ENCODE measurements around the gene GSTO2. TPM values are rescaled to one million over a fixed set of nuclear protein-coding genes. Genes with fewer than 3 reads are reported as not detected.
A peak's percentile ranks its signal among the peaks of the same experiment; 100 is the strongest.

Gene GSTO2
- total and polyA plus RNA-seq, 10 of the 15 experiments (the other 5 are each of a cell fraction or from before 2014, with no cell fraction given): 0.16 to 0.86 (median 0.46) TPM

DNA sequence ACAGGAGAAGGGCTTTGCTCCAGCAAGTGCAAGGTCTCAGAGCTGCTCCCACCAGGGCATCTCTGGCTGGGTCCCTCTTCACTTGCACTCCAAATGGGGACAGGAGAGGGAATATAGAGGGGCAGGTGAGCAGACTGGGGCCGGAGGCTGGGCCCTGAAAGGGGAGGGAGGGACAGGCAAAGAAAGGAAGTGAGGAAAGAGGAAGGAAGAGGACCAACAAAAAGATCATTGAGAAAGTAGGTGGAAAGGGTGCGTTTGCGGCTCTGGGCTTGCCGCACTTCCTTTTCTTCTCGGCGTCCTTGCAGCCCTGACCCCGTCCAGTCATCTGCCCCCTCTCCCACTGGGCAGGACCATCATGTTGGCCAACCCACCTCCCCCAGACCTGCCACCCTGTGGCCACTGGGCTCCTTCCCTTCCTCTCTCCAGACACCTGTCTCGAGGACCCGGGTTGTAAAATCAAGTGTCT is 55.3 kb downstream of the GSTO2 start:
- FAIRE-seq (no peak), DNase-seq (ENCODE audit: low read depth, low spot score) (no peak)
- POLR2A ChIA-PET: interaction anchor here (1.2 kb wide), 1 partner anchor 12 kb away, joined by 3 read pairs; no protein-coding TSS in a partner anchor

DNA sequence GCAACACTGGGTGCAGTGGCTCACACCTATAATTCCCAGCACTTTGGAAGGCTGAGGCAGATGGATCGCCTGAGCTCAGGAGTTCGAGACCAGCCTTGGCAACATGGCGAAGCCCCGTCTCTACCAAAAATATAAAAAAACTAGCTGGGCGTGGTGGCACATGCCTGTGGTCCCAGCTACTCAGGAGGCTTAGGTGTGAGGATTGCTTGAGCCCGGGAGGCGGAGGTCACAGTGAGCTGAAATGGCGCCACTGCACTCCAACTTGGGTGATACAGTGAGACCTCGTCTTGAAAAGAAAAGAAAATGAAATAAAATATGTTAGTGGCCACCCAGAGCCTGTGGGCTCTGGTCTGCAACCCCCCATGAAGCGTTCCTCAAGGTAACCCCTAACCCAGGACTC is 55.9 kb downstream of the GSTO2 start:
- no peak for DNase-seq (ENCODE audit: low read depth, low spot score)
- ChIA-PET CTCF (interaction anchor here (1.0 to 2.3 kb wide), 4 partner anchors 19 to 35 kb away, joined by 3 to 7 read pairs (median 4); no protein-coding TSS in a partner anchor), SMC1A (ENCODE audit: uncharacterized antibody, unreplicated experiment) (interaction anchor here (0.6 to 2.0 kb wide), 2 partner anchors 12 to 13 kb away, joined by 4 to 7 read pairs; partner anchors contain the start of gene ITPRIP), RAD21 (ENCODE audit: unreplicated experiment) (no interaction called here), POLR2A (interaction anchor here (1.2 kb wide), 1 partner anchor 13 kb away, joined by 3 read pairs; no protein-coding TSS in a partner anchor)
- H3K4me1 ChIP-seq (ENCODE audit: control insufficient read depth, insufficient read depth, low read length): peaks cover 38% of the 10 kb centered on the region
- no peak overlapping the region for H2AFZ ChIP-seq (ENCODE audit: control insufficient read depth, low read depth, low read length)
- no peak for FAIRE-seq
- WGBS (ENCODE audit: insufficient coverage, insufficient replicate concordance, low lambda C conversion rate, missing lambda C conversion rate): 88% methylated on average over 10 of the region's 10 CpGs
- no peaks in the 10 kb centered on the region for H3K9me3 ChIP-seq (replicated peaks; ENCODE audit: control insufficient read depth, insufficient read depth, low read length)
- TF ChIP-seq FOS (IDR thresholded peaks at IDR 0.05; ENCODE audit: borderline replicate concordance, extremely low read depth, insufficient read length) (no peak), RCOR1 (conservative IDR thresholded peaks at IDR 0.05; ENCODE audit: low read depth, low read length) (no peak), POU2F2 (IDR thresholded peaks at IDR 0.05; ENCODE audit: borderline replicate concordance, low read depth, low read length) (no peak), SPI1 (IDR thresholded peaks at IDR 0.05; ENCODE audit: borderline replicate concordance, insufficient read depth, low read depth, low read length) (no peak)
- TF ChIP-seq, protein P1, sequence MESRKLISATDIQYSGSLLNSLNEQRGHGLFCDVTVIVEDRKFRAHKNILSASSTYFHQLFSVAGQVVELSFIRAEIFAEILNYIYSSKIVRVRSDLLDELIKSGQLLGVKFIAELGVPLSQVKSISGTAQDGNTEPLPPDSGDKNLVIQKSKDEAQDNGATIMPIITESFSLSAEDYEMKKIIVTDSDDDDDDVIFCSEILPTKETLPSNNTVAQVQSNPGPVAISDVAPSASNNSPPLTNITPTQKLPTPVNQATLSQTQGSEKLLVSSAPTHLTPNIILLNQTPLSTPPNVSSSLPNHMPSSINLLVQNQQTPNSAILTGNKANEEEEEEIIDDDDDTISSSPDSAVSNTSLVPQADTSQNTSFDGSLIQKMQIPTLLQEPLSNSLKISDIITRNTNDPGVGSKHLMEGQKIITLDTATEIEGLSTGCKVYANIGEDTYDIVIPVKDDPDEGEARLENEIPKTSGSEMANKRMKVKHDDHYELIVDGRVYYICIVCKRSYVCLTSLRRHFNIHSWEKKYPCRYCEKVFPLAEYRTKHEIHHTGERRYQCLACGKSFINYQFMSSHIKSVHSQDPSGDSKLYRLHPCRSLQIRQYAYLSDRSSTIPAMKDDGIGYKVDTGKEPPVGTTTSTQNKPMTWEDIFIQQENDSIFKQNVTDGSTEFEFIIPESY (IDR thresholded peaks at IDR 0.05): no peak
- no peak overlapping the region for H3K27ac ChIP-seq (ENCODE audit: control insufficient read depth, insufficient read depth)
- no TSS peak for BruUV-seq (replicated peaks)
- H3K4me2 ChIP-seq (ENCODE audit: control insufficient read depth, insufficient read depth): no peak overlapping the region
- H3K4me3 ChIP-seq: no peak overlapping the region
- peaks cover 10% of the 10 kb centered on the region; the same call in 1 of the 2 replicates for H4K20me1 ChIP-seq (ENCODE audit: control insufficient read depth, insufficient read depth)
- in situ Hi-C loops (cut with MboI) (no loop called here), intact Hi-C loops (cut with micrococcal nuclease; ENCODE audit: unreplicated experiment) (no loop called here)
- no peak for ATAC-seq
- peaks cover 0 to 7% of the 10 kb centered on the region in 2 experiments; a peak in 2 of 4 replicates for H3K36me3 ChIP-seq (ENCODE audit: control insufficient read depth in 2 of 2, insufficient read depth in 2 of 2, low read length in 1 of 2)
- H3K79me2 ChIP-seq (ENCODE audit: control insufficient read depth, insufficient read depth, low read length): peaks cover 43% of the 10 kb centered on the region
- H3K27me3 ChIP-seq (replicated peaks in 1 of 2; ENCODE audit: control insufficient read depth in 2 of 2, insufficient read depth in 2 of 2, low read length in 1 of 2): no peaks in the 10 kb centered on the region
- no peak overlapping the region for H3K9ac ChIP-seq (ENCODE audit: control insufficient read depth, insufficient read depth, low read length)

More for the DNA sequence above, 55.3 kb downstream of the GSTO2 start:
- BruUV-seq (replicated peaks): no TSS peak
- ChIA-PET CTCF (interaction anchor here (1.0 to 2.3 kb wide), 4 partner anchors 18 to 35 kb away, joined by 3 to 7 read pairs (median 4); no protein-coding TSS in a partner anchor), SMC1A (ENCODE audit: uncharacterized antibody, unreplicated experiment) (interaction anchor here (2.0 kb wide), 1 partner anchor 12 kb away, joined by 7 read pairs; no protein-coding TSS in a partner anchor), RAD21 (ENCODE audit: unreplicated experiment) (no interaction called here)
- Histone ChIP-seq H3K36me3 (ENCODE audit: control insufficient read depth in 2 of 2, insufficient read depth in 2 of 2, low read length in 1 of 2) (peaks cover 0 to 7% of the 10 kb centered on the region in 2 experiments; a peak in 2 of 4 replicates), H2AFZ (ENCODE audit: control insufficient read depth, low read depth, low read length) (no peak overlapping the region), H3K4me1 (ENCODE audit: control insufficient read depth, insufficient read depth, low read length) (peaks cover 34% of the 10 kb centered on the region), H3K27me3 (replicated peaks in 1 of 2; ENCODE audit: control insufficient read depth in 2 of 2, insufficient read depth in 2 of 2, low read length in 1 of 2) (no peaks in the 10 kb centered on the region), H3K9ac (ENCODE audit: control insufficient read depth, insufficient read depth, low read length) (no peak overlapping the region), H3K4me3 (no peak overlapping the region), H3K9me3 (replicated peaks; ENCODE audit: control insufficient read depth, insufficient read depth, low read length) (no peaks in the 10 kb centered on the region), H3K79me2 (ENCODE audit: control insufficient read depth, insufficient read depth, low read length) (peaks cover 39% of the 10 kb centered on the region), H4K20me1 (ENCODE audit: control insufficient read depth, insufficient read depth) (peaks cover 10% of the 10 kb centered on the region; the same call in 1 of the 2 replicates), H3K27ac (ENCODE audit: control insufficient read depth, insufficient read depth) (no peak overlapping the region), H3K4me2 (ENCODE audit: control insufficient read depth, insufficient read depth) (peak overlapping the region; percentile 13; the same call in 1 of the 2 replicates)
- no peak for ATAC-seq
- in situ Hi-C loops (cut with MboI) (no loop called here), intact Hi-C loops (cut with micrococcal nuclease; ENCODE audit: unreplicated experiment) (no loop called here)
- TF ChIP-seq ETV6 (conservative IDR thresholded peaks at IDR 0.05 in 1 of 2, IDR thresholded peaks at IDR 0.05 in 1 of 2; ENCODE audit: borderline replicate concordance in 1 of 2, low read depth in 1 of 2): 0 out of 4 replicates have a peak, but pooled peaks of 1 of the 2 experiments have one; percentile 21
- TF ChIP-seq SPI1 (IDR thresholded peaks at IDR 0.05; ENCODE audit: borderline replicate concordance, insufficient read depth, low read depth, low read length): peak; percentile 52
- TF ChIP-seq TAF1 (IDR thresholded peaks at IDR 0.05; ENCODE audit: borderline replicate concordance, low read depth, low read length): no peak
- TF ChIP-seq IRF4 (IDR thresholded peaks at IDR 0.05; ENCODE audit: low read depth, low read length): no peak
- no peak for TF ChIP-seq GATAD2B (conservative IDR thresholded peaks at IDR 0.05; ENCODE audit: low read depth)
- WGBS (ENCODE audit: insufficient coverage, insufficient replicate concordance, low lambda C conversion rate, missing lambda C conversion rate): 3% methylated on average over 9 of the region's 9 CpGs

All from GM12878 (cell line).